GM12801 (cell line): ENCODE results near the gene LGALS8.

ENCODE experiments used
- CTCF ChIP-seq: IDR thresholded peaks from one replicate; pipeline ENCODE4 v1.5.1; 2011; ENCODE audit warnings: control low read depth; ENCODE audit not compliant: insufficient read length; ENCODE audit errors: extremely low read depth

Gene LGALS8

GRCh38 chr1:236550961-236551851 lies 27.4 kb downstream of the LGALS8 start:
- no peak for TF ChIP-seq CTCF

GRCh38 chr1:236552096-236552495 lies 28.3 kb downstream of the LGALS8 start:
- no peak for TF ChIP-seq CTCF

GRCh38 chr1:236552901-236553300 lies 29.1 kb downstream of the LGALS8 start:
- TF ChIP-seq CTCF, result no peak

GRCh38 chr1:236553370-236553769 lies 29.6 kb downstream of the LGALS8 start:
- no peak for TF ChIP-seq CTCF

- no peak for TF ChIP-seq CTCF
Observed at GRCh38 chr1:236556606-236557005, 32.8 kb downstream of the LGALS8 start.

GRCh38 chr1:236558081-236558480 lies 34.3 kb downstream of the LGALS8 start:
- TF ChIP-seq CTCF, result no peak

GRCh38 chr1:236558846-236559245 lies 35.1 kb downstream of the LGALS8 start:
- TF ChIP-seq CTCF, result no peak
